ENCODE results near the gene SS18.

- TF ChIP-seq POLR2A (IDR thresholded peaks at IDR 0.05; ENCODE audit: low read depth, low read length) = no peak
- no peak for TF ChIP-seq POLR2AphosphoS5 (IDR thresholded peaks at IDR 0.05; ENCODE audit: low read depth, low read length)
- TF ChIP-seq TAF1 (IDR thresholded peaks at IDR 0.05; ENCODE audit: borderline replicate concordance, low read depth, low read length) = no peak
Observed at GRCh38 chr18:26005950-26006349, 84.5 kb downstream of the SS18 start.

Data from GM12892 (cell line).